ENCODE measurements around the gene MRPL46.

- TF ChIP-seq CTCF (IDR thresholded peaks at IDR 0.05) (no peak), POLR2A (IDR thresholded peaks at IDR 0.05) (no peak)
Measured at GRCh38 chr15:88480981-88481380, 13.8 kb upstream of the MRPL46 start.
